Stimulated activated CD8-positive, alpha-beta memory T cell treated with anti-CD3 and anti-CD28 coated beads, Interleukin-7, amount 100 ng/mL, for 1 hour (primary cell): ENCODE measurements around the gene MAP3K5.

Experiments used
- DNase-seq, 2 donors: peaks; one replicate each; pipeline ENCODE4 v3.0.0-alpha.2; 2020; ENCODE audit warnings: low read depth in 2 of 2

MAP3K5 gene

DNA sequence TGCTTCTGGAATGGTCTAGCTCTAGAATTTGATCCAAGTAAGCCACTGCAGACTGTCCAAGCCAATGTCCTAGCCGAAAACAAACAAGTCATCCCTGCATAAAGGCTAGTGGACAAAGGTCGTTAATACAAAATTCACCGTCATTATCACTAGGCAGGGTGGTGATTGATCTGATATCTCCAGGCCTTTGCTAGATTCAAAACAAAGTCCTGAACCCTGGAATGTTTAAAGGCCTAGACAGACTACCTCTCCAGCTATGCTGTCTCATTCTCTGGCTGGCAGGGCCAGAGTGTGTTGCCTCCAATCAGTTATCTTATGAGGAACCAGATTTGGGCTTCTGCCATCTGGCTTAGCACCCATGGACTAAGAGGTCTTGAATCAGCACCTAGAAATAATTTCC lies 280.4 kb downstream of the MAP3K5 start:
- DNase-seq = no peak

GRCh38 chr6:136511397-136511796 lies 280.9 kb downstream of the MAP3K5 start:
- DNase-seq = no peak

GRCh38 chr6:136510782-136511181 lies 281.5 kb downstream of the MAP3K5 start:
- DNase-seq = no peak

GRCh38 chr6:136510299-136510698 lies 282.0 kb downstream of the MAP3K5 start:
- DNase-seq = no peak

DNA sequence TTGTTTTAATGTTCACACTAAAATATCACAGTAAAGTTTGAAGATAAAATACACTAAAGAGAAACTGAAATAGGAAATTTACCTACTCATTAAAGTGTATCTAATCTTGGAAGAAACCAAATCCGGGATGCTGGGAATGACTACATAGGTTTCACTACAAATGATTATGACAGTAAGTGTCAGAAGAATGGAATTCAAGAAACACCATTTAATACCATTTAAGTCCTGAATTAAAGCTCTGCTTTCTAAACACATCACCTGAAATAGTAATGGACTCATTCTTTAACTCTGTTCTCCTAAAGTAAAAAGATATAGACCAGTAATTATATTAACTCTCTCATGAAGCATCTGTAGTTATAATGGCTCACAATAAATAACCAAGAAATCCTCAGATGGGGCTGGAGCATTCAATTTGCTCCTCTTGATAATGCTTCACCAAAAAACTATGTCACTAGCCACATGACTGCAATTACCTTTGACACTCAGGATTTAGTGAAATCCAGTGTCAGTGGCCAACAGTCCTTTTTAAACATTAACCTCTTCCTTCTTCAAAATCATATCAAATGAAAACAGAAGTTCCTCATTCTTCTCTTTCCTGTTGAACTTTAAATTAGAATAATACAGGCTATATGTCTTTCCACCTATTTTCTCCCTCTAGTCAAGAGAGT lies 283.4 kb downstream of the MAP3K5 start:
- DNase-seq = no peak
